Stimulated activated CD8-positive, alpha-beta memory T cell treated with anti-CD3 and anti-CD28 coated beads, Interleukin-7, amount 100 ng/mL, for 1 hour (primary cell): ENCODE measurements around the gene SVOP.
"Not testable (repeated sequence)": the region's sequence is repeated elsewhere in the genome, so short reads cannot be mapped to it uniquely, and the experiment has no call there.

Experiments used
- DNase-seq, 2 donors: peaks; one replicate each; pipeline ENCODE4 v3.0.0-alpha.2; 2020; ENCODE audit warnings: low read depth in 2 of 2

The SVOP gene

DNA sequence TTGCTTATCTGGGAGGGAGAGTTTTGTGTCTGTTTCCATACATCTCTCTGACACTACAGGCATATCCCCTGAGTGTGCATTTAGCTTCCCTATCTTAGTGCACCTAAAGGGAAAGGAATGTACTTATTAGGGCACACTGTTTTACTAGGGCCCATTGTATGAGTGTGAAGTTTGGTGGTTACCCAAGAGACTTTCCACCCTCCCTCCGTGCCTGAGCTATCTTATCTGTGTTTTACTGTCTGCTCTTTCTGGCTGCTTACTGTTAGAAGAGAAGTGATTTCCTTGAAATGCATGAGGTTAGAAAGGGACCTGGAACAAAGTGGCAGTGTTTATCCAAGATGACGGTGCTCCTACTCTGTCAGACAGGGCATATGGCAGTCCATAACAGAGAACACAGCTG is 8.5 kb upstream of the SVOP start:
- DNase-seq: no peak

DNA sequence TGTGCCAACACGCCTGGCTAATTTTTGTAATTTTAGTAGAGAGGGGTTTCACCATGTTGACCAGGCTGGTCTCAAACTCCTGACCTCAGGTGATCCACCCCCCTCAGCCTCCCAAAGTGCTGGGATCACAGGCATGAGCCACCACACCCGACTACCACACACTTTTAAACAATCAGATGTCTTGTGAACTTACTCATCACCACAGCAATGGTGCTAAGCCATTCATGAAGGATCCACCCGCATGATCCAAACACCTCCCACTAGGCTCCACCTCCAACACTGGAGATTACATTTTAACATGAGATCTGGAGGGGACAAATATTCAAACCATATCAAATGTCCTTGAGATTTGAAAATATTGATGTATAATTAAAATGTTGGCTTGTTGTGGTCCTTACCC is 7.8 kb upstream of the SVOP start:
- DNase-seq: not testable (repeated sequence)

DNA sequence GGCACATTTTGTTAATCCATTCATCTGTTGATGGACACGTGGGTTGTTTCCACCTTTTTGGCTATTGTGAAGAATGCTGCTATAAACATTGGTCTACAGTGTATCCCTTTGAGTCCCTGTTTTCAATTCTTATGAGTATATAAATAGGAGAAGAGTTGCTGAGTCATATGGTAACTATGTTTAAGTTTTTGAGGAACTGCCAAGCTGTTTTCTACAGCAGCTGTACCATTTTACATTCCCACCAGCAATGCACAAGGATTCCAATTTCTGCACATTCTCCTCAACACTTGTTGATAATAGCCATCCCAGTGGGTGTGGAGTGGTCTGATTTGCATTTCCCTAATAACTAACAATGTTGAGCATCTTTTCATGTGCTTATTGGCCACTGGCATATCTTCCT is 6.9 kb upstream of the SVOP start:
- DNase-seq: no peak

DNA sequence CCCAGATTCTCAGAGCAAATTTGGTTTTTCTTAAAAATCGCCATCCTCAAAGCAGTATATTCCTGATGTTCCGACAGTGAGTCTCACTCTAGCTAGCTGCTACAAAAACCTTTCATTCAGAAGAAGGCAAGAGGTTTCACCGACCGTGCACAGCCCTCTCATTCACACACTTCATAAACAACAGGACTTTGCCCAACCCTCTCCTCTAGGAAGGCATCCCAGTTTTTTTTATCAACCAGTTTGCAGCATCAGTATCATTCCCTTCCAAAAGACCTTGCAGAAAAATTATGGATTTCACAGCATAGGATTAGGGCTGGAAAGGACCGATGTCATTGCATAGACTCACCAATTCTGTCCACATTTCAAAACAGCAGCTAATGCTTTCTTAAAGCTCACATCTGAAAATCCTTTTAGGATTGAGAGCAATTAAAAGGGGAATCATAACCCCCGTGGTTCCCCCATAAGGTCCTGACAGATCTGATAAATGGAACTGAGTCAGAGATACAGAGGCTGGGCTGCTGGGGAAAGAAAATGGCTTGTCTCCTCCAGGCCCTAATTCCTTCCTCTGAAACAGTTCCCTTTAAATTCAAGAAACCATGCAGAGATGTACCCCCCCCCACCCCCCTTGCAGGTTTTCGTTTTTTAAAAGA is 597 bp downstream of the SVOP start:
- no peak for DNase-seq

- no peak for DNase-seq
Measured at GRCh38 chr12:109018296-109018695, 2.6 kb downstream of the SVOP start.

DNA sequence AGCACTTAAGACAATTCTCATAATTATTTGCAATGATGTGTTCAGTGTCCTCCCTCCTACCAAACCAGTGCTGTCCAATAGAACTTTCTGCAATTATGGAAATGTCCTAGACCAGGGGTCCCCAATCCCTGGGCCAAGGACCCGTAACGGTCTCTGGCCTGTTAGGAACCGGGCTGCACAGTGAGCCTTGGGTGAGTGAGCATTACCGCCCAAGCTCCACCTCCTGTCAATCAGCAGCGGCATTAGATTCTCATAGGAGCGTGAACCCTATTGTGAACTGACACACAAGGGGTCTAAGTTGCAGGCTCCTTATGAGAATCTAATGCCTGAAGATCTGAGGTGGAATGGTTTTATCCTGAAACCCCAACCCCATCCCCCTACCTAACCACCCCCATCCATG is 3.9 kb downstream of the SVOP start:
- DNase-seq: no peak

DNA sequence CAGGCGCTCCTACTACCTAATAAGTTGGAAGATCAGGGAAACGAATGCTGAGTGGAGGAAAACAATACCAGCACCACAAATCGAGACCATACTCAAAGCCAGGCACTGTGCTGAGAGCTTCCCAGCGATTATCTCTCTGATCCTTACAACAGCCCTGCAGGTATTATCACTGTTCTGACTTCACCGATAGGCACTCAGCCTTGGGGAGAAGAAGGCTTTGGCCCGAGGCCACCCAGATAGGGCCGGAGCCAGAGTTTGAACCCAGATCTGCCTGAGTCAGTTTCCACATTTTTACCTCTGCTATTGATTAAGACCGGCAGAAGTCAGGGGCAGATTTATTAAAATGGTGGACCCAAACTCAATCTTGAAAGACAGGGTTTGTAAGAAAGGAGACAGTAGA is 4.9 kb downstream of the SVOP start:
- DNase-seq: no peak

DNA sequence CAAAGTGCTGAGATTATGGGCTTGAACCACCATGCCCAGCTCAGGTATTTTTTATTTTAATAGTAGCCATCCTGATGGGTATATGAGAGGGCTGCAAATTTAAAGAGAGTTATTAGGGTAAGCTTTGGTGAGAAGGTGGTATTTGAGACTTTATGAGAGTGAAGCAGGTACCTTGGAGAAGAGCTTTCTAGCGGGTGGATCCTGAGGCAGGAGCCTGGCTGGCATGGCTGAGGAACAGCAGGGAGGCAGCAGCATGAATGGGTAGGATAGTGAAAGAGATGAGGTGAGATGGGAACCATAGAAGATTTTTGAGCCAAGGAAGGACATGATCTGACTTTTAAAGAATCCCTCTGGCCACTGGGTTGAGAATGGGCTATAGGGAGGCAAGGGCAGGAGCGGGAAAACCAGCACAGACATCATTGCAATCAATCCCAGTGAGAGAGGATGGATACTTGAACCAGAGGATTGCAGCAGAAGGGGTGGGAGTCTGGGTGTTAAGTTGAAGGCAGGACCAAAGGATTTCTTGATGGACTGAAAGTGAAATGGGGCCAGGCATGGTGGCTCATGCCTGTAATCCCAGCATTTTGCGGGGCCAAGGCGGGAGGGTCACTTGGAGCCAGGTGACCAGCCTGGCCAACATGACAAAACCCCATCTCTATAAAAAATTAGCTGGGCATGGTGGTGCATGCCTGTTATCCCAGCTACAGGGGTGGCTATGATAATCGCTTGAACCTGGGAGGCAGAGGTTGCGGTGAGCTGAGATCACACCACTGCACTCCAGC is 5.7 kb downstream of the SVOP start:
- DNase-seq: no peak

- no peak for DNase-seq
Measured at GRCh38 chr12:109010259-109010658, 10.6 kb downstream of the SVOP start.

DNA sequence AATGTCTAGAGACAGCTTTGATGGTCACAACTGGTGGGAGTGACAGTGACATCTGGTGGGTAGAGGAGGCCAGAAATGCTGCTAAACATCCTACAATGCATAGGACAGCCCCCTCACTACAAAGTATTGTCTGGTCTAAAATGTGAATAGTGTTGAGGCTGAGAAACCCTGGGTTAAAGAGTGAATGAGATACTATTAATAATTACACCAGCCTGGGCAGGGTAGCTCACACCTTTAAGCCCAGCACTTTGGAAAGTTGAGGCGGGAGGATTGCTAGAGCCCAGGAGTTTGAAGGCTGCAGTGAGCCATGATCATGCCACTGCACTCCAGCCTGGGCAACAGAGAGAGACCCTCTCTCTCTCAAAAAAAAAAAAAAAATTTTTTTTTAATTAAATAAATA is 11.1 kb downstream of the SVOP start:
- no peak for DNase-seq

DNA sequence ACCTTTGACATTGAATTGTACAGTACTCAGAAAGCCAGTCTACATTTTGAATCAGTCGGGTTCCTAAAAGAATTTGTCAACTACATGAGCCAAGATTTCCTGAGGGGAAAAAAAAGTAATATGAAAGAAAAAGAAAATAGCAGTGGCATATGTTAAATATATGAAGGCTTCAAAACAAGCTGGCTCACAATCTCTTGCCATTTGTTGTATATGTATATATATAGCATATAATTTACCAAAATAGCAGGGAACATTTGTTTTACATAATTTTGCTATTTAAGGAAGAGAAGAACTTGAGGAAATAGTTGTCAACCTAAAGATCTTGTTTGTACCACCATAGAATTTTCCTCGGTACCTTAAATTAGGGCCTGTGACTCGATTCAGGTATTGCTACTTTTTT is 16.9 kb downstream of the SVOP start:
- no peak for DNase-seq

- no peak for DNase-seq
Measured at GRCh38 chr12:108996320-108996719, 24.5 kb downstream of the SVOP start.

DNA sequence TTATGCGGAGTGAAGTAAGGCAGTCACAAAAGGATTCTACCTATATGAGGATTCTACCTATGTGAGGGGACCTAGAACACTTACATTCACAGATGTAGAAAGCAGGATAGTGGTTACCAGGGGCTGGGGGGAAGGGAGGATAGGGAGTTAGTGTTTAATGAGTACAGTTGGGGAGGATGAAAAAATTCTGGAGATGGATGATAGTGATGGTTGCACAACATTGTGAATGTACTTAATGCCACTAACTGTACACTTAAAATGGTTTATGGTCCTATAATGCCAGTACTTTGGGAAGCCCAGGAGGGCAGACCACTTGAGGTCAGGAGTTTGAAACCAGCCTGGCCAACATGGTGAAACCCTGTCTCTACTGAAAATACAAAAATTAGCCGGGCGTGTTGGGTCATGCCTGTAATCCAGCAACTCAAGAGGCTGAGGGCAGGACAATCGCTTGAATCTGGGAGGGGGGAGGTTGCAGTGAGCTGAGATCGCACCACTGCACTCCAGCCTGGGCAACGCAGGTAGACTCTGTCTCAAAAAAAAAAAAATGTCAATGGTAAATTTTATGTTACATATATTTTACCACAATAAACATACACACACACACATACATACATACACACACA is 25.4 kb downstream of the SVOP start:
- no peak for DNase-seq

- DNase-seq: not testable (repeated sequence)
Measured at GRCh38 chr12:108990103-108990502, 30.8 kb downstream of the SVOP start.

DNA sequence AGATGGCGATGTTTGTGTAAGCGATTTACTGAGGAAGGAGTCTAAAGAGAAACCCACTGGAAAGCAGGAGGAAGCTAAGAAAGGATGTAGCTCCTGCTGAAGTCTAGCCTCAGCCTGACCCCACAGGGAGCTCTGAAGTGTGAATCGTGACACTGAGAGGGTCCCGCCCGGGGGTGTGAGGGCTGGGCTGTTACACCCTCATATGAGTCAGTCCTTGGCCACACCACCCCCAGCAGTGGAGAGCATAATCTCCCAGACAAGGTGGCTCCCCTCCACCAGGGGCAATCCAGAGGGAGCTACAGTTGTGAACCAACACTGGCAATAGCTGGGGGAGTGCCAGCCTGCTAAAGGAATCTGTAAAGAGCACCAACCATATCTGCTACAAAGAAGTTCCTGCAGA is 31.5 kb downstream of the SVOP start:
- DNase-seq: no peak

- no peak for DNase-seq
Measured at GRCh38 chr12:108985750-108986149, 35.1 kb downstream of the SVOP start.

- DNase-seq: no peak
Measured at GRCh38 chr12:108983227-108983626, 37.6 kb downstream of the SVOP start.

GRCh38 chr12:108982621-108983219 is 38.1 kb downstream of the SVOP start:
- no peak for DNase-seq

DNA sequence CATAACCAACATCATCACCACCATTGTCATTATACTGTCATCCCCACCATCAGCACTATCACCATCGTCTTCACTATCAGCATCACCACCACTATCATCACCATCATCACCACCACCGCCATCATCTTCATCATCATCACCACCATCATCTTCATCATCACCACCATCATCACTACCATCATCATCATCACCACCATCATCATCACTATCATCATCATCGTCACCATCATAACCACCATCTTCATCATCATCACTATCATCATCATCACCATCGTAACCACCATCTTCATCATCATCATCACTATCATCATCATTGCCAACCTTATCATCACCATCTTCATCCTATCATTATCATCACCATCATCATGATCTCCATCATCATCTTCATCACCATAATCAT is 39.0 kb downstream of the SVOP start:
- no peak for DNase-seq

DNA sequence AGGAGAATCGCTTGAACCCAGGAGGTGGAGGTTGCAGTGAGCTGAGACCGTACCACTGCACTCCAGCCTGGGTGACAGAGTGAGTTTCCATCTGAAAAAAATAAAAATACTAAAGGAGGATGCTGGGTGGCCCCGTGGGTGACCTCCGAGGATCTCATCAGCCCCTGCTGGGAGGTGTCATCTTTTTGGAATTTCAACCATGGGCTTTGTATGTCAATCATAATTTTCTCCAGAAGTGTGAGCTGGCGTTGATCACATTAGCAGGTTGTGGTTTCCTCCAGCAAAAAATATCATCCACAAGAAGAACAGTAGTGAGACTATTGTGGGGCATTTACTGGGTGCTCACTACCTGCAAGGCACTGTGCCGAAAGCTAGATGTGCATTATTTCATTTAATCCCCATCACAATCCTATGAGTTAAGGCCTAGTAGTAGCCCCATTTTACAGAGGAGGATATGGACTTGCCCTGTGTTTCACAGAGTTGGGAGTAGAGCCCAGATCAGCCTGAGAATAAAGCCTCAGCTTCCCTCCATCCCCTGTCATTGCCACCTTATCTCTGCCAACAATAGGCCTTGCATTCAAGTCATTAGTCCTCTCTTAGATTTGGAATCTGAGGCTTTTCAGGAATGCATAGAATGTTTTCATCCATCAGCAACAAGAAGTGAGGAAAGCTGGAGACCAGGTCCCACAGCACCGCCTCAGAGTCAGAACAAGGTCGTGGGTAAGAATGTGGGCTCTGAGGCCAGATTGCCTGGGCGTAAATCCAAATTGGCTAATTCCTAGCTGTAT is 39.8 kb downstream of the SVOP start:
- no peak for DNase-seq

DNA sequence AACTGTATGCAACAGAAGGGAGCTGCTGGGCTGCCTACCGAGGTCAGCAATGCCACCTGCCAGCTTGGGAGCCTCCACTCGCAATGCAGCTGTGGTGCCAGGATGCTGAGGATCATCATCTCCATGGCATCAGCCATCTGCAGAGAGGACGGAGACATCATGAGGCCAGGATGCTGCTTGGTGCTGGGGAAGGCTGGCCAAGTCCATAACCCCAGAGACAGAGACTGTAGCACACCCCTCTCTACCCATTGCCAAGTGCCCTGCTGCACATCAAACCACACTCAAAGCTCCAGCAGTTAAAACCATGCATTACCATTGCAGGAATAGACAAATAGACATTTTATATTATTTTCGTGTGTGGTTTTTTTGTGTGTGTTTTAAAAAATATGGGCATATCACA is 43.5 kb downstream of the SVOP start:
- no peak for DNase-seq

DNA sequence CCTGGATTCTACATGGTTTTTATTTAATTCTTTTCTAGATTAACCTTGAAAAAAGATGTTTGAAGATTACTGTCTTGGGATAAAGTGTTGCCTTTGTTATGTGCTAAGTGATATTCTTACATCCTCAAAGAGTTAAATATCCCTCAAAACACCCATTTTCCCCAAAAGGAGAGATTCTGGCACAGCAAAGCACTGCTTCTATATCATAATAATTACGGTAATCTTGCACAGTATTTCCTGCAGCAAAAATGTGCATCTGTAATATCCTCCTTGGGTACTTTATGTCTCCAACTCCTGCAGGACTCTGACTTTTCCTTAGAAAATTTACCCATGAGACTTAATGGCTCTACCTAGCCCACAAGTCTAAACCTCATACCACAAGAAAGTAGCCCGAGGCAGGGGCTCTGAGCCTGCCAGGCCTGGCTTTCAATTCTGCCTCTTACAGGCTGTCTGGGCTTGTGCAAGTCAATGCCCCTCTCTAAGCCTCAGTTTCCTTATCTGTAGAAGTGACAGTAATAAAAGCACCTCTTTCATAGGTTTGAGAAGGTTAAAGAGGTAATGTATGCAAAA is 45.8 kb downstream of the SVOP start:
- no peak for DNase-seq
